ENCODE data around the gene JMJD1C. TPM values are rescaled to one million over a fixed set of nuclear protein-coding genes. Genes with fewer than 3 reads are reported as not detected.
A peak's percentile ranks its signal among the peaks of the same experiment; 100 is the strongest.

The JMJD1C gene
- total and polyA plus RNA-seq, 2 donors (not counting 3 experiments of a cell fraction or from before 2014, with no cell fraction given) = 32.1 to 97.1 TPM

GRCh38 chr10:63247771-63248170 is 218.0 kb downstream of the JMJD1C start:
- dilution Hi-C loops (cut with MboI; ENCODE audit: extremely low pct_ligation_motif_present, low sequenced_read_pairs) (no loop called here), intact Hi-C loops (cut with micrococcal nuclease) (no loop called here)
- no TSS peak for BruUV-seq (replicated peaks)
- Histone ChIP-seq H3K4me1 (ENCODE audit: control insufficient read depth, extremely low read depth, insufficient read depth, low read length) (peaks cover 37% of the 10 kb centered on the region), H3K9me1 (replicated peaks; ENCODE audit: control insufficient read depth, extremely low read depth, insufficient read depth, low read length) (no peaks in the 10 kb centered on the region), H3K9ac (replicated peaks; ENCODE audit: extremely low read depth, insufficient read depth, low read length) (no peak overlapping the region), H2AFZ (ENCODE audit: low read depth, low read length) (no peak overlapping the region), H3K27me3 (ENCODE audit: control insufficient read depth in 2 of 2, insufficient read depth in 2 of 2, low read length in 2 of 2) (no peaks in the 10 kb centered on the region), H3K4me2 (ENCODE audit: insufficient read depth, low read length) (no peak overlapping the region), H3K79me2 (ENCODE audit: control insufficient read depth, insufficient read depth, low read length) (peaks cover 97% of the 10 kb centered on the region), H3K36me3 (ENCODE audit: control insufficient read depth in 2 of 2, extremely low read depth in 1 of 2, insufficient read depth in 2 of 2, low read length in 2 of 2) (peaks cover 0 to 2% of the 10 kb centered on the region in 2 experiments), H3K4me3 (replicated peaks in 1 of 3; ENCODE audit: insufficient read depth in 1 of 3, low read depth in 1 of 3, low read length in 3 of 3) (no peak overlapping the region), H3K27ac (ENCODE audit: insufficient read depth, low read depth, low read length) (no peak overlapping the region), H4K20me1 (replicated peaks; ENCODE audit: control insufficient read depth, extremely low read depth, insufficient read depth, low read length) (peaks cover 6% of the 10 kb centered on the region), H3K9me3 (replicated peaks; ENCODE audit: control insufficient read depth, insufficient read depth, low read length) (no peaks in the 10 kb centered on the region)
- FAIRE-seq (peak; percentile 47), DNase-seq (ENCODE audit: low read depth, low spot score) (peak; percentile 77)
- TF ChIP-seq JUN (IDR thresholded peaks at IDR 0.05; ENCODE audit: borderline replicate concordance, insufficient read depth, insufficient read length, low read depth) (no peak), MYC (IDR thresholded peaks at IDR 0.05; ENCODE audit: low read depth, low read length) (no peak), MAX (IDR thresholded peaks at IDR 0.05; ENCODE audit: insufficient read depth, insufficient read length) (no peak), EZH2 (IDR thresholded peaks at IDR 0.05; ENCODE audit: borderline replicate concordance, low read depth, low read length, severe bottlenecking) (no peak), FOS (IDR thresholded peaks at IDR 0.05; ENCODE audit: borderline replicate concordance, insufficient read depth, low read length) (no peak), POLR2A (IDR thresholded peaks at IDR 0.05; ENCODE audit: low read depth, low read length) (no peak), POLR2AphosphoS5 (IDR thresholded peaks at IDR 0.05; ENCODE audit: insufficient read depth, low read depth, low read length) (no peak), CTCF (IDR thresholded peaks at IDR 0.05; ENCODE audit: extremely low read depth in 1 of 2, insufficient read depth in 1 of 2, low read depth in 1 of 2, low read length in 2 of 2) (no peak), GATA2 (IDR thresholded peaks at IDR 0.05; ENCODE audit: insufficient read depth, insufficient read length, low read depth, low read length) (no peak)
- POLR2A ChIA-PET = interaction anchor here (0.7 kb wide), 1 partner anchor 203 kb away, joined by 5 read pairs; no protein-coding TSS in a partner anchor
- CTCF ChIA-PET = interaction anchor here (0.8 to 1.3 kb wide), 2 partner anchors 10 to 31 kb away, joined by 3 read pairs; no protein-coding TSS in a partner anchor

Measured in endothelial cell of umbilical vein (primary cell).